Heart left ventricle (tissue), 16 donors: ENCODE data around the gene ZBTB46. TPM values are rescaled to one million over a fixed set of nuclear protein-coding genes. Genes with fewer than 3 reads are reported as not detected.

ENCODE experiments used
- ATAC-seq, 4 donors: fragments of 200-7000 bp; cut with Tn5 transposase; one replicate each; pipeline ENCODE4 v1.9.1; 2020 to 2022; ENCODE audit warnings: moderate library complexity in 4 of 4, mild to moderate bottlenecking in 3 of 4, moderate number of reproducible peaks in 1 of 4
- DNase-seq, 5 donors: peaks; one replicate each; pipeline ENCODE4 v3.0.0-alpha.2; 2020
- H3K27ac ChIP-seq, 12 donors: fragments of 200-600 bp; sonication (generic) in 4 of 12; one replicate each; pipeline versions ENCODE4 v1.5.0 to v1.8.0; 2016 to 2022; ENCODE audit warnings: mild to moderate bottlenecking in 2 of 12
- H3K27me3 ChIP-seq, 9 donors: fragments of 200-600 bp; sonication (generic) in 2 of 9; one replicate each; pipeline versions ENCODE4 v1.5.1 to v1.8.0; 2016 to 2022; ENCODE audit warnings: mild to moderate bottlenecking in 3 of 9
- H3K36me3 ChIP-seq, 9 donors: fragments of 200-600 bp; sonication (generic) in 2 of 9; one replicate each; pipeline versions ENCODE4 v1.5.0 to v1.8.0; 2018 to 2022; ENCODE audit warnings: mild to moderate bottlenecking in 2 of 9
- H3K4me1 ChIP-seq, 12 donors: fragments of 200-600 bp; sonication (generic) in 4 of 12; one replicate each; pipeline versions ENCODE4 v1.5.0 to v1.8.0; 2016 to 2022; ENCODE audit warnings: mild to moderate bottlenecking in 3 of 12
- H3K4me3 ChIP-seq, 12 donors: fragments of 200-600 bp; sonication (generic) in 4 of 12; one replicate each; pipeline versions ENCODE4 v1.5.0 to v1.8.0; 2017 to 2022; ENCODE audit warnings: mild to moderate bottlenecking in 9 of 12, moderate library complexity in 4 of 12
- H3K9me3 ChIP-seq, 12 donors: fragments of 200-600 bp; sonication (generic) in 4 of 12; one replicate each; pipeline versions ENCODE4 v1.5.0 to v1.8.0; 2016 to 2022; ENCODE audit warnings: mild to moderate bottlenecking in 1 of 12
- CTCF ChIP-seq, 12 donors: fragments of 200-600 bp; sonication (generic) in 4 of 12; IDR thresholded peaks; one replicate each; pipeline versions ENCODE4 v1.5.0 to v1.8.0; 2018 to 2022; ENCODE audit warnings: antibody characterized with exemption in 12 of 12, mild to moderate bottlenecking in 5 of 12
- POLR2A ChIP-seq, 2 donors: fragments of 450-650 bp; IDR thresholded peaks; one replicate each; pipeline ENCODE4 v1.6.1; 2017; ENCODE audit warnings: antibody characterized with exemption in 2 of 2, mild to moderate bottlenecking in 2 of 2, moderate library complexity in 2 of 2
- WGBS, 4 donors: extraction: QIAGEN DNeasy Blood & Tissue Kit in 2 of 4; methylation state at CpG; one replicate each; pipeline versions ENCODE4 v1.1.5 to v1.1.7; 2013 to 2018; 5-methylcytosine and 5-hydroxymethylcytosine counted together
- intact Hi-C, 10 donors: fragments of 100-400 bp; cut with DNase I; formaldehyde crosslinking; loops; one replicate each; pipeline versions ENCODE4 v1.11.1 to v1.14.2; 2022
- polyA plus RNA-seq, 2 donors: library from polyadenylated mRNA; stranded (reverse); fragments of 200-250 nt; gene quantifications; one replicate each; pipeline ENCODE4 v1.2.3, GENCODE V29; 2013
- total RNA-seq, 9 donors: library from RNA; depleted of rRNA in 2 of 9; stranded (reverse); fragments of >200 nt in 2 of 9; fragmentation: NEBNext Ultra II Directional in 3 of 9; extraction: Animal tissue kit (Norgen Biotek cat#: 25700) in 3 of 9; gene quantifications; one replicate each; pipeline versions ENCODE4 v1.1.0 to v1.2.4, GENCODE V29; 2016 to 2023
- donor health status: ischemic (EF 13 %, LVEDD 7.1; RV severe dilation, severe dysfunction).
- donor health status: healthy with polysubstance abuse.
- donor health status: DM: no; HTN: yes; CAD: no.
- donor health status: DM: no; HTN: no; CAD: no.
- donor health status: ischemic (EF 25% LVEDD 6.9; RV normal size, moderate dysfunction).
- donor health status: ischemic (EF 25% LVEDD 5.7; RV mildly dilated, moderate dysfunction).
- donor health status: healthy.
- donor health status: DM: yes; HTN: yes; CAD: no.
- donor health status: ischemic (EF 35%, LVEDD 5.7; RV mildly dilated, moderate dysfunction).
- donor health status: nonischemic (EF 11% LVEDD 7.7; RV severe dilation, severe dysfunction).
- donor health status: DM: yes; HTN: yes; CAD: no.
- donor health status: PGD.
- donor health status: ischemic (EF 29% LVEDD 5.4; RV normal size, mild dysfunction).
- donor health status: nonischemic (EF 23%, LVEDD 6.1; RV moderate dilation, normal function).

The ZBTB46 gene
- total and polyA plus RNA-seq, 11 donors: 6.6 to 27.4 (median 14.3) TPM

- intact Hi-C loops: loop anchor here in 5 of 10 donors (2.0 to 5.0 kb wide), 3 partner anchors 36 to 67 kb away; partner anchors contain the start of gene ZBTB46 (in 1 of the 5)
- no peaks in the 10 kb centered on the region for H3K27me3 ChIP-seq
- DNase-seq: peak in 3 of 5 donors; percentile 75 to 81 (median 81)
- H3K36me3 ChIP-seq: peaks cover 0 to 41% (median 17%) of the 10 kb centered on the region in 9 donors
- TF ChIP-seq POLR2A (IDR thresholded peaks at IDR 0.05) (no peak), CTCF (IDR thresholded peaks at IDR 0.05) (no peak)
- H3K27ac ChIP-seq: peak overlapping the region; percentile 57 to 88 (median 74)
- H3K4me1 ChIP-seq: peaks cover 4 to 65% (median 46%) of the 10 kb centered on the region in 12 donors
- no peaks in the 10 kb centered on the region for H3K9me3 ChIP-seq
- ATAC-seq: peak; percentile 19 to 51 (median 32)
- 8 to 18% (median 14%) methylated on average over 21 to 23 of the region's 23 CpGs for WGBS, 4 donors
- H3K4me3 ChIP-seq: peak overlapping the region in 5 of 12 donors; percentile 1 to 12 (median 4)
Measured at GRCh38 chr20:63791497-63792156, 39.4 kb downstream of the ZBTB46 start.

GRCh38 chr20:63790572-63791168, 40.4 kb downstream of the ZBTB46 start:
- 93 to 95% (median 94%) methylated on average over 37 of the region's 37 CpGs for WGBS, 4 donors
- no peak overlapping the region for H3K4me3 ChIP-seq
- DNase-seq: peak in 1 of 5 donors; percentile 6
- H3K9me3 ChIP-seq: no peaks in the 10 kb centered on the region
- no peaks in the 10 kb centered on the region for H3K27me3 ChIP-seq
- ATAC-seq: no peak
- no peak for TF ChIP-seq POLR2A (IDR thresholded peaks at IDR 0.05)
- TF ChIP-seq CTCF (IDR thresholded peaks at IDR 0.05): no peak
- peak overlapping the region in 8 of 12 donors; percentile 70 to 88 (median 83) for H3K27ac ChIP-seq
- H3K36me3 ChIP-seq: peaks cover 0 to 40% (median 17%) of the 10 kb centered on the region in 9 donors
- intact Hi-C loops: loop anchor here in 5 of 10 donors (2.0 to 5.0 kb wide), 3 partner anchors 37 to 68 kb away; partner anchors contain the start of gene ZBTB46 (in 1 of the 5)
- H3K4me1 ChIP-seq: peaks cover 4 to 73% (median 55%) of the 10 kb centered on the region in 12 donors

GRCh38 chr20:63789836-63790571, 41.1 kb downstream of the ZBTB46 start:
- Histone ChIP-seq H3K4me1 (peaks cover 4 to 73% (median 55%) of the 10 kb centered on the region in 12 donors), H3K9me3 (no peaks in the 10 kb centered on the region), H3K27me3 (no peaks in the 10 kb centered on the region), H3K27ac (peak overlapping the region in 7 of 12 donors; percentile 14 to 93 (median 75)), H3K36me3 (peaks cover 0 to 36% (median 17%) of the 10 kb centered on the region in 9 donors), H3K4me3 (no peak overlapping the region)
- intact Hi-C loops: loop anchor here (2.0 to 10.0 kb wide), 5 partner anchors 37 to 185 kb away; partner anchors contain the start of genes ABHD16B (in 5 of the 10), SAMD10 (in 4 of the 10) and ZBTB46 (in 2 of the 10)
- DNase-seq (peak in 1 of 5 donors; percentile 22), ATAC-seq (no peak)
- TF ChIP-seq CTCF (IDR thresholded peaks at IDR 0.05): no peak
- no peak for TF ChIP-seq POLR2A (IDR thresholded peaks at IDR 0.05)
- WGBS, 4 donors: 87 to 92% (median 89%) methylated on average over 50 to 57 of the region's 57 CpGs
